Upper lobe of right lung (tissue), 1 donor: ENCODE measurements around the gene MEIS2. TPM values are rescaled to one million over a fixed set of nuclear protein-coding genes. Genes with fewer than 3 reads are reported as not detected.

Experiments
- ATAC-seq: fragments of 200-7000 bp; cut with Tn5 transposase; one replicate; pipeline ENCODE4 v1.9.1; 2020; ENCODE audit warnings: mild to moderate bottlenecking, moderate library complexity
- DNase-seq: peaks from one replicate; pipeline ENCODE4 v3.0.0-alpha.2; 2020
- H3K27ac ChIP-seq: fragments of 200-600 bp; one replicate; pipeline ENCODE4 v1.8.0; 2022
- H3K27me3 ChIP-seq: fragments of 200-600 bp; one replicate; pipeline ENCODE4 v1.8.0; 2022; ENCODE audit warnings: mild to moderate bottlenecking
- H3K36me3 ChIP-seq: fragments of 200-600 bp; one replicate; pipeline ENCODE4 v1.8.0; 2022
- H3K4me1 ChIP-seq: fragments of 200-600 bp; one replicate; pipeline ENCODE4 v1.8.0; 2022
- H3K4me3 ChIP-seq: fragments of 200-600 bp; one replicate; pipeline ENCODE4 v1.8.0; 2022; ENCODE audit warnings: mild to moderate bottlenecking
- H3K9me3 ChIP-seq: fragments of 200-600 bp; one replicate; pipeline ENCODE4 v1.8.0; 2022
- CTCF ChIP-seq: fragments of 200-600 bp; IDR thresholded peaks from one replicate; pipeline ENCODE4 v1.8.0; 2022; ENCODE audit warnings: antibody characterized with exemption
- intact Hi-C: fragments of 100-400 bp; cut with DNase I; formaldehyde crosslinking; loops from one replicate; pipeline ENCODE4 v1.11.0; 2022
- total RNA-seq: library from RNA; stranded (reverse); fragmentation: NEBNext Ultra II Directional; extraction: Animal tissue kit (Norgen Biotek cat#: 25700); gene quantifications from one replicate; pipeline ENCODE4 v1.2.1, GENCODE V29; 2021
- donor health status: DM: no; HTN: yes; CAD: no; lungs with severe emphysema.

MEIS2 gene
- total RNA-seq, 1 donor from 2014 or later: 26.7 TPM

- Histone ChIP-seq H3K4me1 (peaks cover 12% of the 10 kb centered on the region), H3K27me3 (no peaks in the 10 kb centered on the region), H3K27ac (peak overlapping the region; percentile 52), H3K36me3 (no peaks in the 10 kb centered on the region), H3K4me3 (no peak overlapping the region), H3K9me3 (no peaks in the 10 kb centered on the region)
- ATAC-seq: peak; percentile 65
- intact Hi-C loops: no loop called here
- peak; percentile 64 for DNase-seq
- no peak for TF ChIP-seq CTCF
Observed at GRCh38 chr15:37056177-37057121, 43.9 kb downstream of the MEIS2 start.

GRCh38 chr15:37055481-37055880, 44.9 kb downstream of the MEIS2 start:
- Histone ChIP-seq H3K27ac (no peak overlapping the region), H3K9me3 (no peaks in the 10 kb centered on the region), H3K36me3 (no peaks in the 10 kb centered on the region), H3K27me3 (no peaks in the 10 kb centered on the region), H3K4me1 (peaks cover 12% of the 10 kb centered on the region), H3K4me3 (no peak overlapping the region)
- no peak for ATAC-seq
- TF ChIP-seq CTCF: no peak
- no peak for DNase-seq
- intact Hi-C loops: no loop called here

GRCh38 chr15:37054336-37054735, 46.0 kb downstream of the MEIS2 start:
- Histone ChIP-seq H3K27me3 (no peaks in the 10 kb centered on the region), H3K36me3 (no peaks in the 10 kb centered on the region), H3K4me3 (no peak overlapping the region), H3K4me1 (peaks cover 10% of the 10 kb centered on the region), H3K9me3 (no peaks in the 10 kb centered on the region), H3K27ac (no peak overlapping the region)
- DNase-seq (no peak), ATAC-seq (no peak)
- no peak for TF ChIP-seq CTCF
- intact Hi-C loops: no loop called here

GRCh38 chr15:37053166-37053565, 47.2 kb downstream of the MEIS2 start:
- H3K27me3 ChIP-seq: no peaks in the 10 kb centered on the region
- no peak overlapping the region for H3K27ac ChIP-seq
- no peak for DNase-seq
- no peaks in the 10 kb centered on the region for H3K36me3 ChIP-seq
- no peak for ATAC-seq
- H3K4me1 ChIP-seq: peaks cover 4% of the 10 kb centered on the region
- H3K9me3 ChIP-seq: no peaks in the 10 kb centered on the region
- intact Hi-C loops: no loop called here
- no peak overlapping the region for H3K4me3 ChIP-seq
- no peak for TF ChIP-seq CTCF

GRCh38 chr15:37050345-37050744, 50.0 kb downstream of the MEIS2 start:
- Histone ChIP-seq H3K9me3 (no peaks in the 10 kb centered on the region), H3K27me3 (no peaks in the 10 kb centered on the region), H3K4me3 (no peak overlapping the region), H3K27ac (no peak overlapping the region), H3K36me3 (no peaks in the 10 kb centered on the region), H3K4me1 (peaks cover 7% of the 10 kb centered on the region)
- no peak for TF ChIP-seq CTCF
- intact Hi-C loops: no loop called here
- DNase-seq (no peak), ATAC-seq (no peak)
